HG02610 (cell line): Measurements from ENCODE around the gene ZNF600.
A peak's percentile ranks its signal among the peaks of the same experiment; 100 is the strongest.
"Not testable (repeated sequence)": the region's sequence is repeated elsewhere in the genome, so short reads cannot be mapped to it uniquely, and the experiment has no call there.

Source experiments
- ATAC-seq: cut with Tn5 transposase; IDR thresholded peaks from one replicate; pipeline ENCODE4 v1.9.1; 2021; ENCODE audit warnings: mild to moderate bottlenecking, moderate library complexity; ENCODE audit not compliant: unreplicated experiment

ZNF600 gene

DNA sequence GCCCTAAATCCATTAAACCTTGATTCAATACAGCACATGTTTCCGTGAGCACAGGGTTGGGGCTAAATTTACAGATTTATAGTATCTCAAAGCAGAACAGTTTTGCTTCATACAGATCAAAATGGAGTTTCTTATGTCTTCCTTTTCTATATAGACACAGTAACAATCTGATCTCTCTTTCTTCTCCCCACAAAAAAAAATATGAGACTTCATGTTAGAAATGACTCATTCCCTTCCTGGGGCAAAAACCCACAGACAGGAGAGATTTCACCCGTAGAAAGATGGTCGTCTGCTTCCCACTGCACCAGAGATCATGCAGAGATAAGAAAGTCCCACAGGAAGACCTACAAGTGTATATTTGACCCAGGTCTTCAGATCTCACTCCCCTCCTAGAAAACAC, 44.1 kb downstream of the ZNF600 start:
- no peak for ATAC-seq

DNA sequence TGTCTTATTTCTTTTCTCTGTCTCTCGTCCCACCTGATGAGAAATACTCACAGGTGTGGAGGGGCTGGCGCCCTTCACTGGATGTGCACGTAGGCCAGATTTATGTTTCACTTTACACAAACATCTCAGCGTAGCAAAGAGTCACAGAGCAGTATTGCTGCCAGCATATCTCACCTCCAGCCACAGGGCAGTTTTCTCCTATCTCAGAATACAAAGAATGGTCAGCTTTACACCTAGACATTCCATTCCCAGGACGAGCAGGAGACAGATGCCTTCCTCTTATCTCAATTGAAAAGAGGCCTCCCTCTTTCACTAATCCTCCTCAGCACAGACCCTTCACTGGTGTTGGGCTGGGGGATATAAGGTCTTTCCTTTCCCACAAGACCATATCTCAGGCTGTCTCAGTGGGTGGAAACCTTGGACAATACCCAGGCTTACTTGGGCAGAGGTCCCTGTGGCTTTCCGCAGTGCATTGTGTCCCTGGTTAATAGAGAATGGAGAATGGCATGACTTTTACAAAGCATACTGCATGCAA, 44.6 kb downstream of the ZNF600 start:
- no peak for ATAC-seq

DNA sequence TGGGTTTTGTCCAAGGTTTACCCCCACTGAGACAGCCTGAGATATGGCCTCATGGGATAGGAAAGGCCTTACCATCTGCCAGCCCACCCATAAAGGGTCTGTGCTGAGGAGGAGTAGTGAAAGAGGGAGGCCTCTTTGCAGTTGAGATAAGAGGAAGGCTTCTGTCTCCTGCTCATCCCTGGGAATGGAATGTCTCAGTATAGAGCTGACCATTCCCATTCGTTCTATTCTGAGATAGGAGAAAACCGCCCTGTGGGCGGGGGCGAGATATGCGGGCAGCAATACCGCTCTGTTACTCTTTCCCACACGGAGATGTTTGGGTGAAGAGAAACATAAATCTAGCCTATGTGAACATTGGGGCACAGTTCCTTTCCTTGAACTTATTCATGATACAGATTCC, 45.2 kb downstream of the ZNF600 start:
- not testable (repeated sequence) for ATAC-seq

DNA sequence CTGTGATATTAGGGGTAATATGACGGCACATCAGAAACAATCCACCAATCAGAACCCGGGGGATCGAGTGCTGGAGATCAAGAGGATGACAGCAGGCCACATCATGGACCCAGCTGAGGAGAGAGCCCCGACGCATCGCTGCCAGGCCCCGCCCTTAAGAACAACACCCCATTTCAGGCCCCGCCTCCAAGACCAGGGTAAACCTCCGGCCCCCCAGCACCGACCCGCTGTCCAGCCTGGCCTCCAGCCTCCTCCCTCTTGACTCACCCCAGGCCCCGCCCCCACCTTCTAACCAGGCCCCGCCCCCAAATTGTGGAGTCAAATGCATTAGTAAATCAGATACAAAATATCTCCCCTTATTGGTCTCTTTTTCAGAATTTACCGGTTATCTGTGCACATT, 47.0 kb downstream of the ZNF600 start:
- no peak for ATAC-seq

DNA sequence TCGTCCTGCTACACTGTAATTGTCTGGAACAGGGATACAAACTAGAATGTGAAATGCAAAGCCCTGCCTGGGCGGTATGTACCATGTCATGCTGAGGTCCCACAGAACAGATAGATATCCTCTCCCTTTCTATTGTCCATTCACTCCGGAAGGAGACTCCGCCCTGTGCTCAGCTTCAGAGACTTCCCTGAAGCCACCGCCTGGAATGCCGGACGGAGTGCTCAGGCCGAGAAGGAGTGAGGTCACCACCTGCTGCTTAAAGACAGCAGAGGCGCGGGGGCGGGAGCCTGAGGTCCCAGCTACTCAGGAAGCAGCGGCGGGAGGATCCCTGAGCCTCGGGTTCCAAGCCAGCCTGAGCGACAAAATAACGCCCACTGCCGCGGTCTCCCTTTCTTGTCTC, 50.9 kb downstream of the ZNF600 start:
- ATAC-seq, result no peak

DNA sequence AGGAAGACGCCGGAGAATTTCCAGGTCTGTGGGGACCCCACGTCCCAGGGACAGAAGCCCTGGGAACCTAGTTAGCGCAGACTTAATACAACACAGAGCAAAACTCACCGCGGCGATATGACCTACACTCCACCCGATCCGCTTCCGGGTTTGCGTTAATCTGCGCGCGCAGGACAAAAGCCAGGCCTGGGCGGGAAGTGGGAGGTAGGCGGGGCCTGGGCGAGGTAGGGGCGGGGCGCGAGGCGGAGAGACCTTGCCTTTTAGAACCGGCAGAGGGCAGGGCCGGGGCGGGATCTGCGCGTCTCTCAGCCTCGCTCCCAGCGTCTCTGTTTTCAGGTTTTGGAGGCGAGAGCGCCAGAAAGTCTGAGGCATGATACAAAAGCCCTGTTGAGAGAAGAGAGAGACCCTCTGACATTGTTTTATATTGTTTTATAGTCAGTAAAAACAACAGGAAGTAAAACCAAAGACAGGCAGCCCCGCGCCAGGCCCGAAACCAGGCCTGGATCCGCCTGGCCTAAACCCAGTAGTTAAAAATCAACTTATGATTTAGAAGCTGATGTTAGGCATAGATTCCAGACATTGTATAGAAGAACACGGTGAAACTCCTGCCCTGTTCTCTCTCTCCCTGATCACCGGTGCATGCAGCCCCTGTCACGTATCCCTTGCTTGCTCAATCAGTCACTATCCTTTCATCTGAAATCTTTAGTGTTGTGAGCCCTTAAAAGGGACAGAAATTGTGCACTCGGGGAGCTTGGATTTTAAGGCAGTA, 51.5 kb downstream of the ZNF600 start, which contains the start of gene ZNF611:
Gene ZNF611, minus strand, starts transcription at position 152 of the 769 bp plus-strand sequence. CDS start 19,150 bp downstream, outside the sequence.
- peak; percentile 94 for ATAC-seq

DNA sequence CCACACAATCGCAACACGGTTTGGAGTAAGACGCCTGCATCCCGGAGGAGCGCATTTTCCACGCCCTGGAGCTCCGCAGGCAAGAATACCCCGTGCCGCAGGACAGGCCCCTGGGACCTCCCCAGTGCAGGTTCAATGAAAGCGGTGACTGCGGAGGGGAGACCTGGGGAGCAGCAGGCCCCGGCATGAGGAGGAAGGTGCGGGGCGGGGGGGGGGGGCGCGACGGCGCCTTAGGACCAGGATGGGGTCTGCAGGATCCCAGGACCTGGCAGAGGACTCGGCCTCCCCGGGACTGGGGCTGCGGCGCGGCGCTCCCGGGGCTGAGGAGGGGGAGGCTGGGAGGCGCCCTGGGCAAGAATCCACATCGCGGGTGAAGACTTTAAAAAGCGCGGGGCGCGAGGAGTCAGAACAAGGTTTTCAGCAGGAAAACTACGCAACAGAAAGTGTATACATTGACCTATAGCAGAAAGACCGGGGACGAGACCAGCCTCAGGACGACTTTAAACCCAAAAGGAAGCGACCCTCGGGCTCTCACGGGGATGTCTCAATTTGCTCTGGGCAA, 52.2 kb downstream of the ZNF600 start:
- peak; percentile 25 for ATAC-seq

DNA sequence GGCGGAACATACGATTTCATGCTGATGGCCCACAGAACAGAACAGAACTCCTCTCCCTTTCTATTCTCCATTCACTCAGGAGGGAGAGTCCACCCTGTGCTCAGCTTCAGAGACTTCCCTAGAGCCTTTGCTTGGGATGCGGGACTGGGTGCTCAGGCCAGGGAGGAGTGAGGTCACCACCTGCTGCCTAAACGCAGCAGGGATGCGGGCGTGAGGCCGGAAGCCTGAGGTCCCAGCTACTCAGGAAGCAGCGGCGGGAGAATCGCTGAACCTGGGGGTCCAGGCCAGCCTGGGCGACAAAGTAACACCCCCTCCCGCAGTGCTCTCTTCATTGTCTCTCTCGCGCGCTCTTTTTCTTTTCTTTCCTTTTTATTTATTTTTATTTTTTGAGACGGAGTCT, 60.5 kb downstream of the ZNF600 start:
- ATAC-seq, result not testable (repeated sequence)

DNA sequence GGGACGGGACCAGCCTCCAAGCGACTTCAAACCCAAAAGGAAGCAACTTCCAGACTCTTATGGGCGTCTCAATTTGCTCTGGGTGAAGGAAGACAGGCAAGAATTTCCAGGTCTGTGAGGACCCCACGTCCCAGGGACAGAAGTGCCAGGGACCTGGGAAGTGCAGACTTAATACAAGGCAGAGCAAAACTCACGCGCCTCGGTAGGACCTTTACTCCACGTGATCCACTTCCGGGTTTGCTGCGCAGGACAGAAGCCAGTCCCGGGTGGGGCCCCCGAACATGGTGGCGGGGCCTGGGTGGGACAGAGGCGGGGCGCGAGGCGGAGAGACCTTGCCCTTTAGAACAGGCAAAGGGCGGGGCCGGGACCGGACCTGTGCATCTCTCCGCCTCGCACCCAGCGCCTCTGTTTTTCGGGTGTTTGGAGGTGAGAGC, 61.0 kb downstream of the ZNF600 start:
- no peak for ATAC-seq

DNA sequence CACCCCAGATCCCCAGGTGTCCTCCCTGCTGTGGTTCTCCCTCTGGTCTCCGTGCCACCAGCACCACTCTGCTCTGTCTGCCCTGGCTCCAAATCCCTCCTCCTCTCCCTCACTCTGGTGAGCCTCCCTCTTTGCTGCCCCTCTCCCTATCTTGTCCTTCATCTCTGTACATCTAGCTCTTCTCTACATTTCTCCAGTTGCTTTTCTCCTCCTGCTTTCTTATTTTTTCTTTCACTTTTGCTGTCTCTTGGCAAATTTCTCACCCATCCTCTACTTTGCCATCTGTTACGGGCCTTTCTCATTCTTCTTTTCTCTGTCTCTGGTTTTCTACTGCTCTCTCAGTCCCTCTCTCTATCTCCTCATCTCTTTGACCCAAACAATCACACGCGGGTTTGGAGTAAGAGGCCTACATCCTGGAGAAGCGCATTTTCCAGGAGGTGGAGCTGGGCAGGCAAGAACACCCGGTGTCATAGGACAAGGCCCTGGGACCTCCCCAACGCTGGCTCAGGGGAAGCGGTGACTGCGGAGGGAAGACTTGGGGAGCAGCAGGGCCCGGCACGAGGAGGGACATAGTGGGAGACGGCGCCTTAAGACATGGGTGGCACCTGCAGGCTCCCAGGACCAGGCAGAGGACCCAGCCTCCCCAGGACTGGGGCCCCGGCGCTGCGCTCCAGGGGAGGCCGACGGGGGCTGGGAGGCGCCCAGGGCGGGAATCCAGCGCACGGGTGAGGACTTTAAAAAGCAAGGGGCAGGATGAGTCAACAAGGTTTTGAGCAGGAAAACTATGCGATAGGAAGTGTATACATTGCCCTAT, 61.7 kb downstream of the ZNF600 start:
- no peak for ATAC-seq

DNA sequence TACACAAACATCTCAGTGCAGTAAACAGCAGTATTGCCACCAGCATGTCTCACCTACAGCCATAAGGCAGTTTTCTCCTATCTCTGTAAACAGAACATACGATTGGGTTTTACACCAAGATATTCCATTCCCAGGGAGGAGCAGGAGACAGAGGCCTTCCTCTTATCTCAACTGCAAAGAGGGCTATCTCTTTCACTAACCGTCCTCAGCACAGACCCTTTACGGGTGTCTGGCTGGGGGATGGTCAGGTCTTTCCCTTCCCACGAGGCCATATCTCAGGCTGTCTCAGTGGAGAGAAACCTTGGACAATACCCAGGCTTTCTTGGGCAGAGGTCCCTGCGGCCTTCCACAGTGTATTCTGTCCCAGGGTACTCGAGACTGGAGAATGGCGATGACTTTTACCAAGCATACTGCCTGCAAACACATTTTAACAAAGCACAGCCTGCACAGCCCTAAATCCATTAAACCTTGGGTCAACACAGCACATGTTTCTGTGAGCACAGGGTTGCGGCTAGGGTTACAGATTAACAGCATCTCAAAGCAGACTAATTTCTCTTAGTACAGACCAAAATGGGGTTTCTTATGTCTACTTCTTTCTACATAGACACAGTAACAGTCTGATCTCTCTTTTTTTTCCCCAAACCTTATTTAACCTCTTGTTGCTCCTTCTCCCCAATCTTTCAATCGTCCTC, 62.5 kb downstream of the ZNF600 start:
- ATAC-seq, result not testable (repeated sequence)

DNA sequence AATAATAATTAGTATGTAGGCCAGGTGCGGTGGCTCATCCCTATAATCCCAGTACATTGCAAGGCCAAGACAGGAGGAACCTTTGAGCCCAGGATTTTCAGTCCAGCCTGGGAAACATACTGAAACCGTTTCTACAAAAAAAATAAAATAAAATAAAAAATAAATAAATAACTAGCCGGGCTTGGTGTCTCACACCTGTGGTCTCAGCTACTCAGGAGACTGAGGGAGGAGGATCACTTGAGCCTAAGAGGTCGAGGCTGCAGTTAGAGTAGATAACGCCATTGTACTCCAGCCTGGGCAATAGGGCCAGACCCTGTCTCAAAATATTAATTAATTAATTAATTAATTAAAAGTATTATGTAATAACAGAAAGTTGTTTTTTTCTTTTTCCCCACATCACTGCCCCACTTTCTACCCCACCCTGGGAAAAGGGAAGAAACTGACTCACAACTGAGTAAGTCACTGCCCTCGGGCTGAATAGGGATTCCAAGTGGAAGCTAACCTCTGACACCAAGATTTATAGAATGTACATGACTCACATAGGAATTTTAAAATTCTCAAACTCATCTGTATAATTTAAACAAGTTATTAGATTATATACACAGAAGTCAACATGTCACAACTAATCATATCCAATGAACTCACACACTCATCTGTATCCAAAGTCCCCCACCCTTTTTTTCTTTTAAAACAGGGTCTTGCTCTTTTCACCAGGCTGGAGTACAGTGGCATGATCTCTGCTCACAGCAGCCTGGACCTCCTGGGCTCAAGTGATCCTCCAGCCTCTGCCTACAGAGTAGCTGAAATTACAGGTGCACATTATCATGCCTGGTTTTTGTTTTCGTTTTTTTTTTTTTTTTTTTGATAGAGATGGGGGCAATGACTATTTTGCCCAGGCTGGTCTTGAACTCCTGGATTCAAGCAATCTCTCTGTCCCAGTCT, 64.3 kb downstream of the ZNF600 start:
- ATAC-seq, result no peak

DNA sequence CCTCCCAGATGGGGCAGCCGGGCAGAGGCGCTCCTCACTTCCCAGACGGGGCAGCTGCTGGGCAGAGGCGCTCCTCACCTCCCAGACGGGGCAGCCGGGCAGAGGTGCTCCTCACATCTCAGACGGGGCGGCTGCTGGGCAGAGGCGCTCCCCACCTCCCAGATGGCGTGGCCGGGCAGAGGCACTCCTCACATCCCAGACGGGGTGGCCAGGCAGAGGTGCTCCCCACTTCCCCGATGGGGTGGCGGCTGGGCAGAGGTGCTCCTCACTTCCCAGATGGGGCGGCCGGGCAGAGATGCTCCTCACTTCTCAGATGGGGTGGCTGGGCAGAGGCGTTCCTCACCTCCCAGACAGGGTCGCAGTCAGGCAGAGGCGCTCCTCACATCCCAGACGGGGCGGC, 66.0 kb downstream of the ZNF600 start:
- not testable (repeated sequence) for ATAC-seq

DNA sequence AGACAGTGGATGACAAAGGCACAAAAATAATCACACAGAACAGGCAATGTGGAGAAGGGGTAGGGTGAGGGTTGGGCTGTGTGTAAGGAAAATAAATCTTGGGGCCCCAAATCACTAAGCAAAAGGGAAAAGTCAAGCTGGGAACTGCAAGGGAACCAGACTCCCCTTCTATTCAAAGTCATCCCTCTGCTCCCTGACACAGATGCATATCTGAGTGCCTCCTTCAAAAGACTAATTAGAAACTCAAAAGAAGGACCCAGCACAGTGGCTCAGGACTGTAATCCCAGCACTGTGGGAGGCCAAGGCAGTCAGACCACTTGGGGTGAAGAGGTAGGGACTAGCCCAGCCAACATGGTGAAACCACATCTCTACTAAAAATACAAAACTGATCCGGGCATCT, 70.1 kb downstream of the ZNF600 start:
- no peak for ATAC-seq

DNA sequence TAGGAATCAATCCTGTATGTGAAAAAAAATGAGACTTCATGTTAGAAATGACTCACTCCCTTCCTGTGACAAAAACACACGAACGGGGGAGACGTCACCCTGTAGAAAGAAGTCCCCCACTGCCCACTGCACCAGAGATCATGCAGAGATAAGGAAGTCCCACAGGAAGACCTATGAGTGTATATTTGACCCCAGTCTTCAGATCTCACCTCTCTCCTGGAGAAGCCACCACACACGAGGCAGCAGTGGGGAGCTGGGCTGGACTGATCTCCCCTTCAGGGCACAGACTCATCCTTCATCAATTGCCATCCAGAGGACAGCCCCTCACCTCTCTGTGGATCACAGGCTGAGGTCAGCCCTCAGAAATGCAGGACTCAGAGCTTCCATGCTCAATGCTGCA, 70.7 kb downstream of the ZNF600 start:
- ATAC-seq, result not testable (repeated sequence)

DNA sequence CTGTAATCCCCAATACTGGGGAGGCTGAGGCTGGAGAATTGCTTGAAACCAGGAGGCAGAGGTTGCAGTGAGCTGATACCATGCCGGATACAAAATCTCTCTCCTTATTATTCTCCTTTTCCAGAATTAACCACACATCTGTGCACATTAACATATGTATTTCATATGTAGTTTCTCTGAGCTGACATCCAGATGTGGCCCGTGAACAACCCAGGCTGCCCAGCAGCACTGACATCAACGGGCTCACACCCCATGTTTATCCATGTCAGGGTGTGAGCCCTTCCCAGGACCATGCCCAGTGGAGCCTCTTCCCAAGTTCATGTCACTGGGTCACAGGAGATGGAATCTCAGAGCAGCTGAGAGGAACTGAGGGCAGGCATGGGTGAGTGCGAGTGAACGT, 71.3 kb downstream of the ZNF600 start:
- not testable (repeated sequence) for ATAC-seq
